IMR-90 (cell line): ENCODE results near the gene AHCYL2. TPM values are rescaled to one million over a fixed set of nuclear protein-coding genes. Genes with fewer than 3 reads are reported as not detected.

ENCODE experiments used
- ATAC-seq: fragments of 200-7000 bp; cut with Tn5 transposase; 2 replicates; pipeline ENCODE4 v1.9.1; 2020; ENCODE audit warnings: low read depth, mild to moderate bottlenecking, moderate library complexity
- BruUV-seq: library from RNA; stranded (reverse); fragments of 400-500 nt; replicated peaks from 2 replicates; lab custom pipeline; 2021; lab: Mats Ljungman, UMichigan
- CTCF ChIA-PET: fragments of 300-600 bp; formaldehyde crosslinking; extraction: SDS; loops from one replicate; lab custom pipeline; 2021; ENCODE audit warnings: antibody characterized with exemption; lab: Yijun Ruan, JAX
- POLR2A ChIA-PET: fragments of 300-600 bp; sonication (Branson Sonifier 250); formaldehyde crosslinking; loops from one replicate; lab custom pipeline; 2022; ENCODE audit warnings: antibody characterized with exemption; ENCODE audit not compliant: unreplicated experiment; lab: Charles Lee
- DNase-seq: peaks from one replicate; pipeline ENCODE4 v3.0.0; 2013
- H2AFZ ChIP-seq: replicated peaks from 2 replicates; pipeline ENCODE3; 2013; ENCODE audit warnings: low read length, mild to moderate bottlenecking; ENCODE audit not compliant: poor library complexity
- H2AK5ac ChIP-seq: 2 replicates; pipeline ENCODE4 v1.6.1; 2013; ENCODE audit warnings: low read depth, low read length, inconsistent platforms
- H2AK9ac ChIP-seq: replicated peaks from 2 replicates; pipeline ENCODE3; 2013; ENCODE audit warnings: mild to moderate bottlenecking, low read depth, low read length, moderate library complexity; ENCODE audit not compliant: poor library complexity
- H2BK120ac ChIP-seq: 2 replicates; pipeline ENCODE4 v1.6.1; 2013; ENCODE audit warnings: low read depth, low read length, inconsistent platforms
- H2BK15ac ChIP-seq: 3 replicates; pipeline ENCODE4 v1.6.1; 2013; ENCODE audit warnings: low read depth, low read length, inconsistent platforms
- H2BK20ac ChIP-seq: 2 replicates; pipeline ENCODE4 v1.6.1; 2013; ENCODE audit warnings: low read depth, mild to moderate bottlenecking, inconsistent platforms, low read length, moderate library complexity
- H2BK5ac ChIP-seq: 2 replicates; pipeline ENCODE4 v1.6.1; 2013; ENCODE audit warnings: mild to moderate bottlenecking, low read depth, low read length, inconsistent platforms; ENCODE audit not compliant: poor library complexity, severe bottlenecking
- H3K14ac ChIP-seq: replicated peaks from 2 replicates; pipeline ENCODE4 v1.6.1; 2013; ENCODE audit warnings: low read depth, low read length, inconsistent platforms
- H3K18ac ChIP-seq: 2 replicates; pipeline ENCODE4 v1.6.1; 2013; ENCODE audit warnings: low read depth, low read length, control low read depth
- H3K23ac ChIP-seq: 2 replicates; pipeline ENCODE4 v1.6.1; 2013; ENCODE audit warnings: low read depth, low read length, inconsistent platforms
- H3K27ac ChIP-seq: 2 replicates; pipeline ENCODE4 v1.5.1; 2013; ENCODE audit warnings: mild to moderate bottlenecking, control low read depth, low read length; ENCODE audit not compliant: insufficient read depth
- H3K27me3 ChIP-seq: 2 replicates; pipeline ENCODE4 v1.6.1; 2013; ENCODE audit warnings: low read length; ENCODE audit not compliant: control insufficient read depth, insufficient read depth
- H3K36me3 ChIP-seq: 2 replicates; pipeline ENCODE4 v1.6.1; 2013; ENCODE audit warnings: low read length, mixed read lengths; ENCODE audit not compliant: control insufficient read depth, insufficient read depth
- H3K4ac ChIP-seq: 2 replicates; pipeline ENCODE4 v1.6.1; 2013; ENCODE audit warnings: low read depth, low read length, inconsistent platforms
- H3K4me1 ChIP-seq: 2 replicates; pipeline ENCODE4 v1.6.1; 2013; ENCODE audit warnings: low read length, mixed read lengths; ENCODE audit not compliant: control insufficient read depth, insufficient read depth
- H3K4me2 ChIP-seq: 2 replicates; pipeline ENCODE4 v1.6.1; 2013; ENCODE audit warnings: low read depth, mild to moderate bottlenecking, control low read depth, low read length, moderate library complexity
- H3K4me3 ChIP-seq: 2 replicates; pipeline ENCODE4 v1.5.1; 2013; ENCODE audit warnings: low read depth, mild to moderate bottlenecking, control low read depth, low read length, moderate library complexity; ENCODE audit not compliant: insufficient read depth
- H3K56ac ChIP-seq: 2 replicates; pipeline ENCODE4 v1.6.1; 2013; ENCODE audit warnings: low read length, inconsistent platforms; ENCODE audit not compliant: insufficient read depth; ENCODE audit errors: extremely low read depth
- H3K79me1 ChIP-seq, 2 experiments: 2 replicates each; pipeline ENCODE4 v1.6.1; 2013; ENCODE audit warnings: low read length in 2 of 2, inconsistent platforms in 1 of 2, low read depth in 1 of 2
- H3K9ac ChIP-seq: 2 replicates; pipeline ENCODE4 v1.6.1; 2013; ENCODE audit warnings: low read depth, low read length, control low read depth
- H3K9me1 ChIP-seq: 2 replicates; pipeline ENCODE4 v1.6.1; 2013; ENCODE audit warnings: low read length, inconsistent platforms; ENCODE audit not compliant: insufficient read depth
- H3K9me3 ChIP-seq: 2 replicates; pipeline ENCODE4 v1.6.1; 2013; ENCODE audit warnings: low read length; ENCODE audit not compliant: control insufficient read depth, insufficient read depth
- H4K20me1 ChIP-seq: 2 replicates; pipeline ENCODE4 v1.6.1; 2013; ENCODE audit warnings: low read length, inconsistent platforms; ENCODE audit not compliant: insufficient read depth
- H4K5ac ChIP-seq: 2 replicates; pipeline ENCODE4 v1.6.1; 2013; ENCODE audit warnings: mild to moderate bottlenecking, low read depth, low read length, control low read depth
- H4K8ac ChIP-seq, 2 experiments: 2 replicates each; pipeline ENCODE4 v1.6.1; 2013; ENCODE audit warnings: low read depth in 2 of 2, low read length in 2 of 2, control low read depth in 1 of 2, inconsistent platforms in 1 of 2
- H4K91ac ChIP-seq: 2 replicates; pipeline ENCODE4 v1.6.1; 2013; ENCODE audit warnings: low read depth, low read length, inconsistent platforms; ENCODE audit not compliant: insufficient read depth
- CEBPB ChIP-seq: IDR thresholded peaks from 2 replicates; pipeline ENCODE4 v1.6.1; 2012; ENCODE audit warnings: low read depth, low read length, improper control_type of control experiment
- CHD1 ChIP-seq: IDR thresholded peaks from 2 replicates; pipeline ENCODE4 v1.6.1; 2012; ENCODE audit warnings: low read depth, low read length, improper control_type of control experiment
- CTCF ChIP-seq: conservative IDR thresholded peaks from 2 replicates; pipeline ENCODE4 v1.5.1; 2012; ENCODE audit warnings: mild to moderate bottlenecking, low read depth, low read length, improper control_type of control experiment
- MAFK ChIP-seq: IDR thresholded peaks from 2 replicates; pipeline ENCODE4 v1.6.1; 2012; ENCODE audit warnings: low read depth, low read length, improper control_type of control experiment
- MXI1 ChIP-seq: IDR thresholded peaks from 2 replicates; pipeline ENCODE4 v1.6.1; 2012; ENCODE audit warnings: low read depth, mild to moderate bottlenecking, low read length, moderate library complexity, borderline replicate concordance
- NFE2L2 ChIP-seq: fragments of 150-350 bp; IDR thresholded peaks from 2 replicates; pipeline ENCODE4 v1.6.1; 2016; ENCODE audit warnings: low read depth, mild to moderate bottlenecking, low read length
- RCOR1 ChIP-seq: IDR thresholded peaks from 2 replicates; pipeline ENCODE4 v1.6.1; 2012; ENCODE audit warnings: mild to moderate bottlenecking, low read length, improper control_type of control experiment; ENCODE audit not compliant: insufficient replicate concordance
- RFX5 ChIP-seq: IDR thresholded peaks from 2 replicates; pipeline ENCODE4 v1.8.0; 2012; ENCODE audit warnings: low read depth, mild to moderate bottlenecking, low read length, moderate library complexity
- WGBS, 2 experiments: methylation state at CpG; one replicate each; pipeline versions ENCODE4 v1.1.5 to v1.1.7; 2013; ENCODE audit warnings: missing lambda C conversion rate in 2 of 2; ENCODE audit not compliant: insufficient read length in 1 of 2; ENCODE audit errors: extremely low coverage in 2 of 2; 5-methylcytosine and 5-hydroxymethylcytosine counted together
- dilution Hi-C: fragments of 300-500 bp; cut with HindIII; formaldehyde crosslinking; loops from one replicate; pipeline ENCODE4 v1.14.3; 2018; ENCODE audit warnings: low sequenced_read_pairs; ENCODE audit not compliant: unreplicated experiment
- in situ Hi-C: fragments of 300-500 bp; cut with MboI; formaldehyde crosslinking; loops from 3 replicates; pipeline ENCODE4 v1.14.3; 2019; ENCODE audit warnings: low sequenced_read_pairs, inconsistent platforms, mixed read lengths
- intact Hi-C: fragments of 100-400 bp; cut with micrococcal nuclease; formaldehyde crosslinking; loops from 2 replicates; pipeline ENCODE4 v1.10.0; 2022
- polyA plus RNA-seq, 3 experiments: library from polyadenylated mRNA; depleted of rRNA; stranded (reverse); fragments of >200 nt; gene quantifications; 2 replicates each; pipeline ENCODE4 v1.2.3, GENCODE V29; 2012; ENCODE audit warnings: low replicate concordance in 1 of 3
- total RNA-seq: library from RNA; depleted of rRNA; stranded (reverse); fragments of >200 nt; gene quantifications from 2 replicates; pipeline ENCODE4 v1.2.3, GENCODE V29; 2012

Gene AHCYL2
- total and polyA plus RNA-seq, 2 of the 4 experiments (the other 2 are of a cell fraction), result 5.7 to 7.6 TPM

- TF ChIP-seq MXI1 (no peak), NFE2L2 (no peak), RFX5 (no peak), CHD1 (no peak), MAFK (no peak), RCOR1 (no peak), CTCF (no peak), CEBPB (no peak)
- POLR2A ChIA-PET, result no interaction called here
- CTCF ChIA-PET, result interaction anchor here (1.1 to 3.0 kb wide), 3 partner anchors 9 to 16 kb away, joined by 3 to 9 read pairs (median 9); no protein-coding TSS in a partner anchor
Observed at GRCh38 chr7:129359176-129359575, 134.3 kb downstream of the AHCYL2 start.

More at GRCh38 chr7:129359176-129359575, 134.3 kb downstream of the AHCYL2 start:
- Histone ChIP-seq H2BK20ac (no peak overlapping the region), H2AK5ac (no peak overlapping the region), H3K18ac (no peak overlapping the region), H3K9me1 (0 out of 2 replicates have a peak, but pooled peaks cover 3% of the 10 kb centered on the region), H3K4ac (no peak overlapping the region), H3K56ac (no peak overlapping the region), H4K91ac (no peak overlapping the region), H3K4me3 (no peak overlapping the region), H2AK9ac (no peak overlapping the region), H3K79me1 (no peaks in the 10 kb centered on the region), H2AFZ (no peak overlapping the region), H3K4me2 (no peak overlapping the region), H4K5ac (no peak overlapping the region), H2BK15ac (no peak overlapping the region), H3K36me3 (no peaks in the 10 kb centered on the region), H3K27ac (no peak overlapping the region), H3K4me1 (peaks cover 2% of the 10 kb centered on the region; the same call in 1 of the 2 replicates), H4K20me1 (no peaks in the 10 kb centered on the region), H3K14ac (no peak overlapping the region), H3K27me3 (no peaks in the 10 kb centered on the region), H3K23ac (no peak overlapping the region), H2BK120ac (no peak overlapping the region), H3K9me3 (no peaks in the 10 kb centered on the region), H2BK5ac (no peak overlapping the region), H3K9ac (no peak overlapping the region), H4K8ac (no peak overlapping the region)
- no CpG with 5 or more reads among the region's 2 CpGs for WGBS, 2 experiments
- intact Hi-C loops, result no loop called here
- no TSS peak for BruUV-seq
- ATAC-seq (no peak), DNase-seq (no peak)
- in situ Hi-C loops, result loop anchor here (25.0 kb wide), 1 partner anchor 653 kb away; no protein-coding TSS in a partner anchor
- dilution Hi-C loops, result no loop called here
